ENCODE data around the gene CLCN7.

DNA sequence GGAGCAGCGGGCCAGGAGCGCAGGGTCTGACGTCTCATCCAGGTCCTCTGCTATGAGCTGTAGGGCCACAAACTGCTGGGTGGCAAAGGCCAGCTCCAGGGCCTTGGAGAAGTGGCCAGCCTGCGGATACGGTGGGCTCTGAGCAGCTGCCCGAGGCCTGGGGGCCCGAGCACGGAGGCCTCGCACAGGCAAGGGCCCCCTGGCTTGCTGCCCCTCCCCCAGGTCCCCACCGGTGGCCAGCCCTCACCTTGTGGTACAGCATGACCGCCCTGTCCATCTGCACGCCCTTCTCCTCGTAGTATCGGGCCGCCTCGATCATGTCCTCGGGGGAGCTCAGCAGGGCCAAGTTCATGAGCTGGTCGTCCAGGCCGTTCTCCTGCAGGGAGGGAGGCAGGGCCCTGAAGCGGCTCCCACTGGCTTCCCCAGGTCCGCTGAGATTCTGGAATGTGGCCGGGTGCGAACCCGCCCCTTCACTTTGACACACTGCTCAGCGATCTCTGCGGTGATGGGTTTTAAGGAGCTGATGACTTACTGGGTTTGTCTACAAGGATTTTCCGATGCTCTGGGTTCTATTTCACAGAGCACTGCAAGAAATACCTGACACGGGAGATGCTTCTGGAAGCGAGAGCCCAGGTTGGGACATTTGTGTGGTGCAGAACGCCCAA, 48.9 kb upstream of the CLCN7 start:
- TF ChIP-seq, protein P1, sequence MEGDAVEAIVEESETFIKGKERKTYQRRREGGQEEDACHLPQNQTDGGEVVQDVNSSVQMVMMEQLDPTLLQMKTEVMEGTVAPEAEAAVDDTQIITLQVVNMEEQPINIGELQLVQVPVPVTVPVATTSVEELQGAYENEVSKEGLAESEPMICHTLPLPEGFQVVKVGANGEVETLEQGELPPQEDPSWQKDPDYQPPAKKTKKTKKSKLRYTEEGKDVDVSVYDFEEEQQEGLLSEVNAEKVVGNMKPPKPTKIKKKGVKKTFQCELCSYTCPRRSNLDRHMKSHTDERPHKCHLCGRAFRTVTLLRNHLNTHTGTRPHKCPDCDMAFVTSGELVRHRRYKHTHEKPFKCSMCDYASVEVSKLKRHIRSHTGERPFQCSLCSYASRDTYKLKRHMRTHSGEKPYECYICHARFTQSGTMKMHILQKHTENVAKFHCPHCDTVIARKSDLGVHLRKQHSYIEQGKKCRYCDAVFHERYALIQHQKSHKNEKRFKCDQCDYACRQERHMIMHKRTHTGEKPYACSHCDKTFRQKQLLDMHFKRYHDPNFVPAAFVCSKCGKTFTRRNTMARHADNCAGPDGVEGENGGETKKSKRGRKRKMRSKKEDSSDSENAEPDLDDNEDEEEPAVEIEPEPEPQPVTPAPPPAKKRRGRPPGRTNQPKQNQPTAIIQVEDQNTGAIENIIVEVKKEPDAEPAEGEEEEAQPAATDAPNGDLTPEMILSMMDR (IDR thresholded peaks at IDR 0.05): no peak
- TF ChIP-seq JUND (IDR thresholded peaks at IDR 0.05) (no peak), USF2 (IDR thresholded peaks at IDR 0.05; ENCODE audit: borderline replicate concordance, low read depth, low read length) (no peak), RAD21 (IDR thresholded peaks at IDR 0.05; ENCODE audit: low read length) (no peak), SMC3 (IDR thresholded peaks at IDR 0.05; ENCODE audit: low read depth, low read length) (no peak), SIN3A (IDR thresholded peaks at IDR 0.05; ENCODE audit: borderline replicate concordance, low read depth, low read length) (no peak), POLR2AphosphoS5 (IDR thresholded peaks at IDR 0.05; ENCODE audit: low read depth, low read length) (no peak), EZH2phosphoT487 (IDR thresholded peaks at IDR 0.05; ENCODE audit: borderline replicate concordance, low read depth) (no peak), TAF1 (IDR thresholded peaks at IDR 0.05; ENCODE audit: borderline replicate concordance, low read depth, low read length) (no peak), FOXJ3 (CRISPR knock-in tag; IDR thresholded peaks at IDR 0.05) (no peak), CHD2 (IDR thresholded peaks at IDR 0.05; ENCODE audit: low read length, partially characterized antibody) (no peak)
- TF ChIP-seq, protein P2, sequence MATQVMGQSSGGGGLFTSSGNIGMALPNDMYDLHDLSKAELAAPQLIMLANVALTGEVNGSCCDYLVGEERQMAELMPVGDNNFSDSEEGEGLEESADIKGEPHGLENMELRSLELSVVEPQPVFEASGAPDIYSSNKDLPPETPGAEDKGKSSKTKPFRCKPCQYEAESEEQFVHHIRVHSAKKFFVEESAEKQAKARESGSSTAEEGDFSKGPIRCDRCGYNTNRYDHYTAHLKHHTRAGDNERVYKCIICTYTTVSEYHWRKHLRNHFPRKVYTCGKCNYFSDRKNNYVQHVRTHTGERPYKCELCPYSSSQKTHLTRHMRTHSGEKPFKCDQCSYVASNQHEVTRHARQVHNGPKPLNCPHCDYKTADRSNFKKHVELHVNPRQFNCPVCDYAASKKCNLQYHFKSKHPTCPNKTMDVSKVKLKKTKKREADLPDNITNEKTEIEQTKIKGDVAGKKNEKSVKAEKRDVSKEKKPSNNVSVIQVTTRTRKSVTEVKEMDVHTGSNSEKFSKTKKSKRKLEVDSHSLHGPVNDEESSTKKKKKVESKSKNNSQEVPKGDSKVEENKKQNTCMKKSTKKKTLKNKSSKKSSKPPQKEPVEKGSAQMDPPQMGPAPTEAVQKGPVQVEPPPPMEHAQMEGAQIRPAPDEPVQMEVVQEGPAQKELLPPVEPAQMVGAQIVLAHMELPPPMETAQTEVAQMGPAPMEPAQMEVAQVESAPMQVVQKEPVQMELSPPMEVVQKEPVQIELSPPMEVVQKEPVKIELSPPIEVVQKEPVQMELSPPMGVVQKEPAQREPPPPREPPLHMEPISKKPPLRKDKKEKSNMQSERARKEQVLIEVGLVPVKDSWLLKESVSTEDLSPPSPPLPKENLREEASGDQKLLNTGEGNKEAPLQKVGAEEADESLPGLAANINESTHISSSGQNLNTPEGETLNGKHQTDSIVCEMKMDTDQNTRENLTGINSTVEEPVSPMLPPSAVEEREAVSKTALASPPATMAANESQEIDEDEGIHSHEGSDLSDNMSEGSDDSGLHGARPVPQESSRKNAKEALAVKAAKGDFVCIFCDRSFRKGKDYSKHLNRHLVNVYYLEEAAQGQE (IDR thresholded peaks at IDR 0.05; ENCODE audit: low read depth, low read length): no peak

Data from SK-N-SH (cell line).